Naive thymus-derived CD8-positive, alpha-beta T cell (primary cell): ENCODE measurements around the gene TCTN1. TPM values are rescaled to one million over a fixed set of nuclear protein-coding genes. Genes with fewer than 3 reads are reported as not detected.
"Not testable (repeated sequence)": the region's sequence is repeated elsewhere in the genome, so short reads cannot be mapped to it uniquely, and the experiment has no call there.

Experiments used
- ATAC-seq, 2 donors: fragments of 150-1000 bp; cut with Tn5 transposase in 1 of 2; sonication (Bioruptor Pico), chemical (Tn5 transposase) in 1 of 2; 1 replicate in 1 of 2; 2 replicates in 1 of 2; pipeline ENCODE4 v1.10.0; 2021; ENCODE audit warnings: mild to moderate bottlenecking in 2 of 2, moderate library complexity in 2 of 2
- POLR2A ChIA-PET: fragments of 350-600 bp; sonication (Branson Sonifier 250); formaldehyde crosslinking; loops from one replicate; lab custom pipeline; 2021; ENCODE audit warnings: antibody characterized with exemption; lab: Charles Lee
- DNase-seq, 10 donors: peaks; one replicate each; pipeline versions ENCODE4 v3.0.0 to v3.0.0-alpha.2; 2020 to 2022
- H3K27ac Mint-ChIP-seq, 10 donors: one replicate each; pipeline ENCODE4 v1.8.0; 2020 to 2022; ENCODE audit warnings: mild to moderate bottlenecking in 10 of 10, mixed read lengths in 10 of 10, moderate library complexity in 4 of 10, inconsistent platforms in 1 of 10
- H3K27me3 Mint-ChIP-seq, 5 donors: one replicate each; pipeline ENCODE4 v1.8.0; 2021 to 2022; ENCODE audit warnings: mixed read lengths in 5 of 5
- H3K36me3 Mint-ChIP-seq, 3 donors: one replicate each; pipeline ENCODE4 v1.8.0; 2020 to 2022; ENCODE audit warnings: mixed read lengths in 3 of 3, mild to moderate bottlenecking in 2 of 3, inconsistent platforms in 1 of 3
- H3K4me1 Mint-ChIP-seq, 4 donors: one replicate each; pipeline ENCODE4 v1.8.0; 2021 to 2022; ENCODE audit warnings: mixed read lengths in 4 of 4
- H3K4me3 Mint-ChIP-seq, 10 donors: one replicate each; pipeline ENCODE4 v1.8.0; 2020 to 2022; ENCODE audit warnings: mild to moderate bottlenecking in 10 of 10, mixed read lengths in 10 of 10, moderate library complexity in 6 of 10, inconsistent platforms in 1 of 10
- H3K9me3 Mint-ChIP-seq, 9 donors: one replicate each; pipeline ENCODE4 v1.8.0; 2020 to 2022; ENCODE audit warnings: mixed read lengths in 9 of 9, mild to moderate bottlenecking in 3 of 9, inconsistent platforms in 1 of 9, moderate library complexity in 1 of 9
- polyA plus RNA-seq, 3 donors: library from polyadenylated mRNA; unstranded; fragments of 300-500 nt; fragmentation: Illumina TruSeq; gene quantifications; one replicate each; pipeline ENCODE4 v1.2.3, GENCODE V29; 2021
- total RNA-seq, 8 experiments: library from RNA in 2 of 8; stranded (reverse) in 2 of 8; gene quantifications; one replicate each; pipeline ENCODE4 v1.2.3 and lab custom pipeline; 2021 to 2026

TCTN1 gene
- total RNA-seq: 10 to 100 TPM; 13.4 to 16.2 TPM
- polyA plus RNA-seq: 10 to 100 TPM in 2 of 3 donors, 1 to 10 TPM in 1; 8.7 to 16.4 (median 13.6) TPM
- 5.6 to 18.8 (median 8.6) reads per million in 6 experiments for total RNA-seq (lab: John Stamatoyannopoulos, UW)

GRCh38 chr12:110613771-110614684 is at the start of gene TCTN1:
TCTN1 (plus strand) TSS chr12:110614129; CDS start chr12:110614183, 54 bp downstream.
- no peaks in the 10 kb centered on the region for H3K36me3 Mint-ChIP-seq
- H3K27me3 Mint-ChIP-seq: no peaks in the 10 kb centered on the region
- no peaks in the 10 kb centered on the region for H3K9me3 Mint-ChIP-seq
- peak; percentile 89 to 97 (median 94) for DNase-seq
- peak; percentile 99 for ATAC-seq
- H3K27ac Mint-ChIP-seq: peak within 1 kb of the TSS; percentile 68 to 97 (median 90)
- peak within 1 kb of the TSS; percentile 81 to 93 (median 89) for H3K4me3 Mint-ChIP-seq
- POLR2A ChIA-PET: interaction anchor here (0.6 to 3.2 kb wide), 26 partner anchors 9 to 333 kb away, joined by 3 to 22 read pairs (median 6); partner anchors contain the start of genes ARPC3, FAM216A, GPN3 and HVCN1
- peaks cover 0 to 25% (median 4%) of the 10 kb centered on the region in 4 donors for H3K4me1 Mint-ChIP-seq

- Mint-ChIP-seq H3K27me3 (no peaks in the 10 kb centered on the region), H3K4me1 (peaks cover 36 to 89% (median 78%) of the 10 kb centered on the region in 4 donors), H3K4me3 (peak overlapping the region in 3 of 10 donors; percentile 0 to 15 (median 3)), H3K9me3 (peaks cover 0 to 13% (median under 1%) of the 10 kb centered on the region in 9 donors), H3K27ac (peak overlapping the region in 9 of 10 donors; percentile 73 to 99 (median 90)), H3K36me3 (peaks cover 0 to 3% (median under 1%) of the 10 kb centered on the region in 3 donors)
- DNase-seq: no peak
- no peak for ATAC-seq
- POLR2A ChIA-PET: interaction anchor here (0.7 to 4.0 kb wide), 2 partner anchors 8 to 11 kb away, joined by 3 to 17 read pairs; no protein-coding TSS in a partner anchor
These were observed 49.4 kb upstream of the TCTN1 start for GRCh38 chr12:110564471-110564991.

GRCh38 chr12:110565894-110566871 is 47.7 kb upstream of the TCTN1 start:
- Mint-ChIP-seq H3K9me3 (peaks cover 0 to 22% (median 6%) of the 10 kb centered on the region in 9 donors), H3K27me3 (no peaks in the 10 kb centered on the region), H3K4me1 (peaks cover 34 to 78% (median 64%) of the 10 kb centered on the region in 4 donors), H3K36me3 (peaks cover 5 to 7% (median 7%) of the 10 kb centered on the region in 3 donors), H3K27ac (peak overlapping the region; percentile 42 to 88 (median 68)), H3K4me3 (peak overlapping the region in 4 of 10 donors; percentile 2 to 49 (median 27))
- DNase-seq (no peak), ATAC-seq (no peak)
- POLR2A ChIA-PET: interaction anchor here (1.9 to 4.0 kb wide), 3 partner anchors 10 to 19 kb away, joined by 6 to 17 read pairs (median 10); no protein-coding TSS in a partner anchor

- POLR2A ChIA-PET: interaction anchor here (0.9 to 4.0 kb wide), 5 partner anchors 9 to 39 kb away, joined by 4 to 17 read pairs (median 7); no protein-coding TSS in a partner anchor
- peak overlapping the region; percentile 18 to 91 (median 61) for H3K27ac Mint-ChIP-seq
These were observed 46.9 kb upstream of the TCTN1 start for GRCh38 chr12:110566993-110567392.

GRCh38 chr12:110568752-110569151 is 45.2 kb upstream of the TCTN1 start:
- H3K4me3 Mint-ChIP-seq: no peak overlapping the region
- DNase-seq (no peak), ATAC-seq (no peak)
- H3K9me3 Mint-ChIP-seq: peaks cover 0 to 37% (median 8%) of the 10 kb centered on the region in 9 donors
- H3K27me3 Mint-ChIP-seq: no peaks in the 10 kb centered on the region
- peaks cover 27 to 63% (median 45%) of the 10 kb centered on the region in 4 donors for H3K4me1 Mint-ChIP-seq
- POLR2A ChIA-PET: interaction anchor here (1.0 kb wide), 1 partner anchor 53 kb away, joined by 3 read pairs; no protein-coding TSS in a partner anchor
- H3K36me3 Mint-ChIP-seq: peaks cover 7 to 22% (median 9%) of the 10 kb centered on the region in 3 donors
- no peak overlapping the region for H3K27ac Mint-ChIP-seq

More at GRCh38 chr12:110566993-110567392, 46.9 kb upstream of the TCTN1 start:
- peaks cover 30 to 74% (median 56%) of the 10 kb centered on the region in 4 donors for H3K4me1 Mint-ChIP-seq
- no peaks in the 10 kb centered on the region for H3K27me3 Mint-ChIP-seq
- peaks cover 5 to 13% (median 7%) of the 10 kb centered on the region in 3 donors for H3K36me3 Mint-ChIP-seq
- H3K9me3 Mint-ChIP-seq: peaks cover 0 to 30% (median 8%) of the 10 kb centered on the region in 9 donors
- H3K4me3 Mint-ChIP-seq: peak overlapping the region in 5 of 10 donors; percentile 0 to 65 (median 41)
- DNase-seq: no peak
- no peak for ATAC-seq

GRCh38 chr12:110569838-110570237 is 44.1 kb upstream of the TCTN1 start:
- DNase-seq, ATAC-seq, H3K27me3 Mint-ChIP-seq: not testable (repeated sequence)
- POLR2A ChIA-PET: interaction anchor here (1.0 kb wide), 1 partner anchor 54 kb away, joined by 3 read pairs; no protein-coding TSS in a partner anchor
- H3K4me1 Mint-ChIP-seq: peaks cover 23 to 61% (median 39%) of the 10 kb centered on the region in 4 donors
- peaks cover 0 to 37% (median 8%) of the 10 kb centered on the region in 9 donors for H3K9me3 Mint-ChIP-seq
- H3K27ac Mint-ChIP-seq: peak overlapping the region in 1 of 10 donors; percentile 10
- peak overlapping the region in 1 of 10 donors; percentile 30 for H3K4me3 Mint-ChIP-seq
- peaks cover 7 to 22% (median 9%) of the 10 kb centered on the region in 3 donors for H3K36me3 Mint-ChIP-seq

GRCh38 chr12:110570798-110571197 is 43.1 kb upstream of the TCTN1 start:
- DNase-seq, ATAC-seq, H3K4me3 Mint-ChIP-seq, POLR2A ChIA-PET, H3K27ac Mint-ChIP-seq, H3K27me3 Mint-ChIP-seq: not testable (repeated sequence)
- peaks cover 7 to 22% (median 9%) of the 10 kb centered on the region in 3 donors for H3K36me3 Mint-ChIP-seq
- peaks cover 25 to 61% (median 40%) of the 10 kb centered on the region in 4 donors for H3K4me1 Mint-ChIP-seq
- H3K9me3 Mint-ChIP-seq: peaks cover 0 to 37% (median 8%) of the 10 kb centered on the region in 9 donors

- POLR2A ChIA-PET: interaction anchor here (0.6 to 3.8 kb wide), 5 partner anchors 8 to 124 kb away, joined by 3 to 17 read pairs (median 4); partner anchors contain the start of gene ARPC3
- H3K27ac Mint-ChIP-seq: peak overlapping the region in 3 of 10 donors; percentile 43 to 57 (median 44)
- peaks cover 0 to 28% (median 3%) of the 10 kb centered on the region in 9 donors for H3K9me3 Mint-ChIP-seq
- DNase-seq (no peak), ATAC-seq (no peak)
- no peaks in the 10 kb centered on the region for H3K27me3 Mint-ChIP-seq
- H3K4me1 Mint-ChIP-seq: peaks cover 17 to 65% (median 43%) of the 10 kb centered on the region in 4 donors
- peaks cover 7 to 22% (median 9%) of the 10 kb centered on the region in 3 donors for H3K36me3 Mint-ChIP-seq
- H3K4me3 Mint-ChIP-seq: peak overlapping the region in 2 of 10 donors; percentile 2 to 26
These were observed 39.9 kb upstream of the TCTN1 start for GRCh38 chr12:110574044-110574443.

GRCh38 chr12:110574717-110575230 is 39.2 kb upstream of the TCTN1 start:
- POLR2A ChIA-PET: interaction anchor here (0.5 to 3.8 kb wide), 6 partner anchors 8 to 125 kb away, joined by 3 to 17 read pairs (median 4); partner anchors contain the start of gene ARPC3
- not testable (repeated sequence) for DNase-seq, ATAC-seq, H3K27me3 Mint-ChIP-seq
- Mint-ChIP-seq H3K4me3 (peak overlapping the region in 5 of 10 donors; percentile 8 to 39 (median 22)), H3K36me3 (peaks cover 4 to 17% (median 5%) of the 10 kb centered on the region in 3 donors), H3K4me1 (peaks cover 21 to 67% (median 50%) of the 10 kb centered on the region in 4 donors), H3K27ac (peak overlapping the region in 5 of 10 donors; percentile 28 to 94 (median 56)), H3K9me3 (peaks cover 0 to 22% (median 2%) of the 10 kb centered on the region in 9 donors)

- Mint-ChIP-seq H3K4me3 (peak overlapping the region in 8 of 10 donors; percentile 22 to 62 (median 46)), H3K9me3 (peaks cover 0 to 20% (median 2%) of the 10 kb centered on the region in 9 donors), H3K36me3 (peaks cover 3 to 15% (median 4%) of the 10 kb centered on the region in 3 donors), H3K27me3 (no peaks in the 10 kb centered on the region), H3K27ac (peak overlapping the region in 6 of 10 donors; percentile 49 to 94 (median 56)), H3K4me1 (peaks cover 20 to 72% (median 54%) of the 10 kb centered on the region in 4 donors)
- POLR2A ChIA-PET: interaction anchor here (0.5 to 3.8 kb wide), 5 partner anchors 9 to 125 kb away, joined by 3 to 17 read pairs (median 6); partner anchors contain the start of gene ARPC3
- DNase-seq (no peak), ATAC-seq (no peak)
These were observed 38.6 kb upstream of the TCTN1 start for GRCh38 chr12:110575326-110575725.
